GM18502 (cell line): ENCODE measurements around the gene LMO2.
A peak's percentile ranks its signal among the peaks of the same experiment; 100 is the strongest.

Experiments used
- ATAC-seq: cut with Tn5 transposase; IDR thresholded peaks from one replicate; pipeline ENCODE4 v1.9.1; 2021; ENCODE audit warnings: mild to moderate bottlenecking; ENCODE audit not compliant: unreplicated experiment, poor library complexity

The LMO2 gene

GRCh38 chr11:33916736-33917135 lies 24.9 kb upstream of the LMO2 start:
- no peak for ATAC-seq

DNA sequence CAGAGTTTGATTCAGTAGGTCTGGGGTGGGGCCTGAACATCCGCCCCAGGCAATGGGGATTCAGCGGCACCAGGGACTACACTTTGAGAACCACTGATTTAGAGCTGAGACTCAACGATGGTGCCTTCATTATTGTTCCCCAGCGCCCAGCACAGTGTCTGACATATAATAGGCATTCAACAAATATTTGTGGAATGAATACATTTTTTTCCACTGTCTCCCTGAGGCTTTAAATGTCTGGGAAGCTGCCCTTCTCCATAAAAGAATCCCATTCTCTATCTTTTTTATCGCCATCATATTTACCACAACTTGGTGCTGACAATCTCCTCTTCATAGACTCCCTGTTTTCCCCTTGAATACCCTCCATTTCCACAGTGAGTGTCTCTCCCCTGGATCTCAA lies 23.6 kb upstream of the LMO2 start:
- no peak for ATAC-seq

GRCh38 chr11:33913991-33914390 lies 22.1 kb upstream of the LMO2 start:
- no peak for ATAC-seq

DNA sequence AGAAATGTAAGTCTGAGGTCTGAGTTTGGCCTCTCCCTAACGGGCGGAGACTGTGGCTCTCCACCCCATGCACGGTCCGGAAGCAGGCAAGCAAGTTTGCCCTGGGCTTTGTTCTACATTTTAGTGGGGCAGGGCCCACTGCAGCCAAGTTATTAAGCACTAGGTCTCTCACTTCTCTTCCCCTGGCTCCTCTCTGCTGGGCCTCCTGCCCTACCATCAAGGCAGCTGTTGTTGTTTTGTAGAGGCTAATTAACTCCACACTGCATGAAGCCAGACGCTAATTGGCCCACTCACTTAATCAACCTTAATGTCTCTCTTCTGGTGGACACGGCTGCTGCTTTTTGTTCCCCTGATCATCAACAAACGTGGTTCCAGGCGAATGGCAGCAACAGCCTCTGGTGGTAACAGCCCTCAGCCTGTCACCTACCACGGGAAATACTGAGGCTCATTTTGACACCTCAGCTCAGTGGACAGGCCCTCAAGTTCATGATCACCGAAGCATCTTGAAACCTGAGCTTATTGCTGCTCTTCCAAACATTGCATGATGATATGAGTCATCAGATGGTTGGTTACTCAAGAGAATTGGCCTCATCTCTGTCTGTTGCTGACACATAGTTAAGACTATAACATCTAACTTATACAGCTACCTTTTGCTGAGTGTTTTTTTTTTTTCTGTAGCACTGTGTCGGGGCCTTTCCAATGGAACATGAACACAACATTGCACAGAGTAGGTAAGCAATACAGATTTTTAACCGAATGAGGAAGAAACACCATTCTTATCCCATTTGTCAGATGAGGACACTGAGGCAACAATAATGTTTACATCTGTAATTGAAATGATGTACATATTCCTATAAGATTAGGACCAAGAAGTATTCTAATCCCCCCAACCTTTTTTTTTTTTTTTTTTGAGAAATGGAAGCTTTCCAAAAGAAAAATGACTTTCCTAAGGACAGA lies 20.8 kb upstream of the LMO2 start:
- peak; percentile 86 for ATAC-seq

DNA sequence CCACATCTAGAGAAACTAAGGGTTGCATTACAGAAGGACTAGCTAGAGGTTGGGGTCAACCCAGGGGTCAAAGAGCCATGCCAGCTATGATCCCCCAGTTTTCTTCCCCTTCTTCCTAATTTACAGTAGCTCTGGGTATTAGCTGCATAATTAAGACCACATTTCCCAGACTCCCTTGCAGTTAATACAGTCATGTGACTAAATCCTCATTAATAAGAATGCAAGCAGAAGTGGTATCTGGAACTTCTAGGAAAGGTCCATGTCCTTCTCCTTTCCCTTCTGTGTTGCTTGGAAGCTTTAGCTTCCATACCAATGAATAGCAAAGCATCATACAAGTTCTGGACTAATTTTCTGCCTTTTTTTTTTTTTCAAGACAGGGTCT lies 19.1 kb upstream of the LMO2 start:
- no peak for ATAC-seq

DNA sequence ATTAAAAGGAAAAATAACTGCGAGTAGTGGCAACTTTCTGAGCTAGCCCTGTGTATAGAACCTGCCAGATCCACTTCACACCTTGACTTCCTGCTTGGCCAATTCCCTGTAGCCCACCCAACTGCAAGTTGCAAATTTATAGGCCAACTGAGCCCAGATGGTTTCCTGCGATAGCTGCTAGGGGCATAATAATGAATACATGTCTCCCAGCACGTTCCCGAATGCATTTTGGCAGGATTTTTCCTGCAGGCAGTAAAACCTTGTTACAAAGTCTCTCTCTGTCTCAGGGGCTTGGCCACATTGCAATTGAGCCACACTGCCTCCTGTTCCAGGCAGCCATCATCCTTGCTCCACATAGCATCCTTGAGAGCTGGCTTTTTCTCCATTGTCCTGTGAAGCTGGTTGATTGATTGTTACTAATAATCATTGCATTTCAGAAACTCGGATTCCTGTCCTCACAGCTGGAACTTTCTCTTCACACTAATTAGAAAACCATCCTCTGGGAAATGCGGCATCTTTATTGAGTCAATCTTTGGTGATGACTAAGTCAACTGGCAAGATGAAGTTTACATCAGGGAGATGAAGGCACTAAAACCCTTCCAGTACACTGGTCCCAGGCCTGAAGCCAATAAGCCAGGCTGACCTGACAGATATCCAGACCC lies 18.6 kb upstream of the LMO2 start:
- ATAC-seq = no peak

DNA sequence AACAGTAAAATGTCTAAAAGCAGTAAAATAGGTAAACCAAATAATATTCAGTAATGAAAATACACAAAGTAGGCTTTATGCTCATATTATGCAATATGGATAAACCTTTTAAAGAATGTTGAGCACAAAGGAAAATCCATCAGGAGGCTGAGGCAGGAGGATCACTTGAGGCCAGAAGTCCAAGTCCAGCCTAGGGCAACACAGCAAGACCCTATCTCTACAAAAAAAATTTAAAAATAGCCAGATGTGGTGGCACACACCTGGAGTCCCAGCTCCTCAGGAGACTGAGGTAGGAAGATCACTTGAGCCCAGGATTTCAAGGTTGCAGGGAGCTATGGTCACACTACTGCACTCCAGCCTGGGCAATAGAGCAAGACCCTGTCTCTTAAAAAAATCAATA lies 17.7 kb upstream of the LMO2 start:
- ATAC-seq = no peak

DNA sequence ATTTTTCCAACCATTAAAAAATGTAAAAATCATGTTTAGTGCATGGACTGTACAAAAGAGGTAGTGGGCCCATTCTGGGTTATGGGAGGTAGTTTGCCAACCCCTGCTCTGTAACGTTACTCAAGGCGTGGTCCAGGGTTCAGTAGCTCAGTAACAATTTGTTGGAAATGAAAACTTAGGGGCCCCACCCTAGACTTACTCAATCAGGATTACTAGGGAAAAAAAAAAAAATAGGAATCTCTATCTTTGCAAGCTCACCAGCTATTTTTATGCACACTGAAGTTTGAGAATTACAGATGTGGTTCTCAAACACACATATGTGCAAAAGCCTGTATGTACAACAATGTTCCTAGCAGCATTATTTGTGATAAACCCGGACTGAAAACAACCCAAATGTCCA lies 17.3 kb upstream of the LMO2 start:
- ATAC-seq = no peak

DNA sequence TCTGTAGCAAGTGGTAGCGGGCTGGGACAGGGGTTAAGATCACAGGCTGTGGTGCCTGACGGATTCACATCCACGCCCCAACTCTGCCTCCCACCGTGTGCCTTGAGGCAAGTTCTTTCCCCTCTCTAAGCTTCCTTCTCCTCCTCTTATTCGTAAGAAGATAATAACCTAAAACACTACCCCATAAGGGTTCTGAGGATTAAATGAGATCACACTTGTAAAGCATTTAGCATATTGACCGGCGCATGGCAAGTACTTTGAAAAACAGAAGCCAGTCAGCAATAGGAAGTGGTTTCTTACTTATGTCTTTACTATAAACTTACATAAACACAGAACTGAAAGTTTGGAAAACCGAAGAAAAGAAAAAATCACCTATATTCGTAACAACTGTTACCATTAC lies 15.5 kb upstream of the LMO2 start:
- ATAC-seq = no peak

- ATAC-seq = no peak
Observed at GRCh38 chr11:33906484-33907186, 14.8 kb upstream of the LMO2 start.

GRCh38 chr11:33904102-33904501 lies 12.2 kb upstream of the LMO2 start:
- no peak for ATAC-seq

DNA sequence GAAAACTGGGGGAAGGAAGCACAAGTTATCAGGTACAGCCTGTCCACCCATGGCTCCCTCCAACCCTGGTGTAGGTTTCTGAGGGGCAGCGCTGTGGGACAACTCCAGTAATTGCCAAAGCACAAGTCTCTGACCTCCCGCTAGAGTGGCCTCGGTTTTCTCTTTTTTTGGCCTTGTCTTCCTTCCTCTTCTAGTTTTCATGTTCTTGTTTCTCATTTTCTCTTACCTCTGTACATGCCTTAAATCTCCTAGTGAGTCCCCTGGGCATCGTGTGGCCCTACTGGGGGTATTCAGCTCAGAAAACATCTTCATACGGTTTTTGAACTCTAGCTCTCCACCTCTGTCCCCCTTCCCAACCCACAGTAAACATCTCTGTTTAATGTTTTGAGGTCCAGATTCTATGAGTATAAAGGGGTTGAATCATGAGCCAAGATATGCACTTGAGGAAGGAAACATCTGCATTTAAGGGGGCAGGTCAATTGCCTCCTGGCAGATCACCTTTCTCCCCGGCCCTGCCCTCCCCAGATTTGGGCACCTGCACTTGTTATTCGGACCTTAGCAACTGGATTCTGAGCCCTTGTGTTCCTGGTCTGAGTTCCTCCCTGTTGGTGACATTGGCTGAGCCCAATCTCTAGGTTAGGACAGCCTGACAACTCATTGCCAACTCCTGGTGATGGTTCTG lies 8.4 kb upstream of the LMO2 start:
- ATAC-seq = no peak

- ATAC-seq = no peak
Observed at GRCh38 chr11:33899400-33900037, 7.6 kb upstream of the LMO2 start.

- ATAC-seq = no peak
Observed at GRCh38 chr11:33898957-33899356, 7.1 kb upstream of the LMO2 start.

- ATAC-seq = no peak
Observed at GRCh38 chr11:33897761-33898375, 6.0 kb upstream of the LMO2 start.

GRCh38 chr11:33896911-33897310 lies 5.0 kb upstream of the LMO2 start:
- no peak for ATAC-seq

- no peak for ATAC-seq
Observed at GRCh38 chr11:33895752-33896137, 3.9 kb upstream of the LMO2 start.

DNA sequence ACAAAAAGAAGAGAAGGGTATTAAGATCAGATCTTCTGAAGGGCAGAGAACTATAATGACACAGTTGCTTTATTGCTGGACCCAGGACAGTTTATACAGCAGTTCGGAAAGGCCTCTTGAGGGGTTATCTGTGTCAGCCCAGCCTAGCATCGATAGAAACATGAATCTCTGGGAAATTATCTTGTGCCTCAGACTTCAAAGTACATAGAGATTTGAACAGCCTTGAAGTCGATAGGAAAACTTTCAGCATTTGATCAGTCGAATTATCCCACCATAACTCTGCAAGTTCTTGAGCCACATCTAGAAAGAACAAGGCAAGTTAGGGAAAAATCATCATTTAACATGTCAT lies 2.5 kb upstream of the LMO2 start:
- no peak for ATAC-seq

DNA sequence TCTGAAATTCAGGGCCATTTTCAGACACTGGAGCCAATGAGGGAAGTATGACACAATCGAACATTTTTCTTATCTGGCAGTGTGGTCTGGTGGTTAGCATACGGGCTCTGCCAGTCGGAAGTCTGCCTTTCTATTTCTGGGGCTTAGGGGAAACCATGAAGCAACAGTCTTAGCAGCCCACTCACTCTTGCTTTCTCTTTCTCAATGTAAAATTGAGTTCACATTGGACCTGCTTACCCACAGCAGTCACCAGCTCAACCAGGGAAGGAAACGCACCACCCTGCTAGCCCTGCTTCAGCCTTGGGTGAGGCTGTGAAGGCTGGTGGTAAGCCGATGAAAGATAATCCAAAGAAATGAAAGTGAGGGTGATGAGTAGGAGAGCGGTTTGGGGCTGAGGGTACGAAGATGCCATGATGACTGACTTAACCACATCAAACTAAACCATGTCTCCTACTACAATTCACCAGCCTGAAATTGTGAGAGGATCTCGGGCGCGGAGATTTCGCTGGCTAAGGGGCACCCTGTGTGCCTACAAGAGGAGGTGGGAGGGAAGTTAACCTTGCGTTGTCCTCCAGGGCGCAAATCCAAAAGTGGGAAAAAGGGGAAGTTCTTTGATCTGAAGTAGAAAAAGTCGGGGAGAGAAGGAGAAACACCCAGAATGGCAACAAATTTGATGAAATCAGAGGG lies 2.0 kb upstream of the LMO2 start:
- peak; percentile 85 for ATAC-seq
